NCI-H1930 (cell line): ENCODE results near the gene TPD52L1.

Experiments
- DNase-seq, 2 experiments: peaks; one replicate each; lab custom pipeline; 2025; lab: John Stamatoyannopoulos, UW

Gene TPD52L1

DNA sequence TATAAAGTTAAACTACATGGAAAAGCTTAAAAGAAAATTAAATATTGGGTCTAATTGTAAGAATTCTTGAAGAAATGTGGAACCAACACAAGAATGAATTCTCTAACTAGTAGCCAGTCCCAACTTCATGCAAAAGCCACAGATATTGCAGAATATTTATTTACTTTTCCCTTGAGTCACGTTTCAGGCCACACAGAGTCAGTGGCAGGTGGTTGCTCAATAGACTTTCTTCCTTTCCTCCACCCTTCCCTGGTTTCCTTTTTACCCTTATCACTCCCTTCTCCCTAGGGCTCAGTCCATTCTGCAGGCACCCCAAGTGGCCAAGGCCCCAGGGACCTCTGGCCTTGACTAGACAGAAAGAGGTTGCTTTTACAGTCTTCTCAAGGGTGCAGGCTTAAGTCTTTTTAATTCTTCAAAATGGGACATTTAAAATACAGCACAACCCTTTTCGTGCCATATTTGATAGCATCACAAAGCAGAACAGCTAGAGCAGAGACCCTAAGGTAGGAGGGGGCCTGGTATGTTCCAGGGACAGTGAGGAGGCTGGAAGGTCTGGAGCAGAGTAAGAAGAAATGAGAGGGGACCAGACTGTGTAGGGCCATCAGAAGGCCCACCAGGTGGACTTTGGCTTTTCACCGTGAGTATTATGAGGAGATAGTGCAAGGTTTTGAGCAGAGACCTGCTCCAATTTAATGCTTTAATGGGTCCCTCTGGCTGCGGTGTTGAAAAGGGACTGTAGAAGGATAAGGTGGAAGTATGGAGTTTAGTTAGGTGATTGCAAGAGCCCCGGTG is 83.2 kb downstream of the TPD52L1 start:
- DNase-seq = no peak

DNA sequence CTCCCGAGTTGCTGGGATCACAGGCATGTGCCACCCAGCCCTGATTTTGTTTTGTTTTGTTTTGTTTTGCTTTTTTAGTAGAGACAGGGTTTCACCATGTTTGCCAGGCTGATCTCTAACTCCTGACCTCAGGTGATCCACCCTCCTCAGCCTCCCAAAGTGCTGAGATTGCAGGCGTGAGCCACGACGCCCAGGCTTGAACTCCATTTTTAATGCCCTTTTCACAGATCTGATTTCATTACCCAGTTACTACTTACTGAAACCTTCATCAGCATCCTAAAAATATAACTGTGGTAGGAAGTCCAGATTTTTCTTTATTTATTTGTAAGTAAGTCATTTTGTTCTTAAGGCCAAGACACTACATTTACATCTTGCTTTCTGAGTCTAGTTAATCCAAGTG is 84.2 kb downstream of the TPD52L1 start:
- no peak for DNase-seq

DNA sequence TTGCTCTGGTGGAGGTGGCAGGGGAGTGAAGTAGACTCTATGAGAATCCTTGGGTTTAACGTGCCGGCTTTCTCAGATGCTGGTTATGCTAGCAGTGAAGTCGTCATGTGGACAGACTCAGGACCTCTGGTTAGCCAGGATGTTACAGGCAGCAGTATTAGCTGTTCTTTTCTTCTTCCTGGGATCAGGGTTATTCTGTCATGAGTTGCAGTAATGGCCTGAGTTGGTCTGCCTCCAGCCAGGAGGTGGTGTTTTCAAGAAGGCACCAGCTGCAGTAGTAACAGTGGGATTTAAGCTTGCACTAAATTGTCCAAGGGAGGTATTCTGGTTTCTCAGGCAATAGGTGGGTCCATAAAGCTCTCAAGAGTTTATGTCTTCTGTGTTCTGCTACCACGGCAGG is 91.5 kb downstream of the TPD52L1 start:
- no peak for DNase-seq

DNA sequence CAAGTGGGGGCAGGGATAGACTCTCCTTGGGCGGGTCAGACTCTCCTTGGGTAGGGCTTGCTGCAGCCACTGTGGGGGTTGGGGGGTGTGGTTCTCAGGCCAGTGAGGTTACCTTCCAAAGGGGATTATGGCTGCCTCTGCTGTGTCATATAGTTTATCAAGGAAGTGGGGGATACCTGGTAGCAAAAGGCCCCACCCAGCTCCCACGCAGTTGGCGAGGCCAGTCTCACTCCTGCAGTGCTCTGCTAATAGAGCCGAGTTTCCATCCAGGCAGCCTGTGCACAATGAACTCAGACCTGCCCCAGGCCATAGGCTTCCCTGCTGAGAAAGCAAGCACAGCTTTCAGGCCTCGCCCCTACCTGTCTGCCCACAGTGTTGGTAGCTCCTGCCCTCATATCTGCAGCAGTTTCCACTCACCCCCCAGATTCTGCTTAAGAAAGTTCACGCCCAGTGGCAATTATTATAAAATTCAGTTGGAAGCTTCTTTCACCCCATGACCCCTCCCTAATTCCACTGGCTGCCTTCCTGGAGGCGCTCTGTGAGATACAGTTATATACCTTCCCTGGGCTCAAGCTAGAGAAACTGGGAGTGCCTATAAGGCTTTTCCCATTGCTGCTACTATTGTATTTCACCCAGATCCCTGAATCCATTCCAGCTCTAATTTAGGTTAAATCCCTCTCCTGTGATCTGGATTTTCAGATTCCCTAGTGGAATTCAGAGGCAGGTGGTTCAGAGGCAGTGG is 92.1 kb downstream of the TPD52L1 start:
- DNase-seq = no peak

DNA sequence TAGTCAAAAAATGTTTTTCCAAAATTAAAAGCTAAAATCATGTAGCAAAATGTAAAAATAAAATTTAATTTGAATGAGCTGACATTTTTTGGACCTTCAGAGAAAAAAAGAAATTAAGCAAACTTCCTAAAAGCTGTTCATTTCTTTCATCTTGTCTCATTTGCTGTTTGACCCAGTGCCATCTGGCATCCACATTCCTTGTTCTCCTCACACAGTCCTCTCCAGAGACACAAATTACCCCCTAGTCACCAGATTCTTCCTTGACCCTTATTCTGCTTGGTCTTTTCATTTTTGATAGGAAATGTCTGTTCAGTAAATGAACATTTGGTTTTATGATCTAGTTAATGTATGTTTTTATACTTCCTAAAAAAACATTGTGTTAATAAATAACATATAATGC is 93.0 kb downstream of the TPD52L1 start:
- DNase-seq = no peak

DNA sequence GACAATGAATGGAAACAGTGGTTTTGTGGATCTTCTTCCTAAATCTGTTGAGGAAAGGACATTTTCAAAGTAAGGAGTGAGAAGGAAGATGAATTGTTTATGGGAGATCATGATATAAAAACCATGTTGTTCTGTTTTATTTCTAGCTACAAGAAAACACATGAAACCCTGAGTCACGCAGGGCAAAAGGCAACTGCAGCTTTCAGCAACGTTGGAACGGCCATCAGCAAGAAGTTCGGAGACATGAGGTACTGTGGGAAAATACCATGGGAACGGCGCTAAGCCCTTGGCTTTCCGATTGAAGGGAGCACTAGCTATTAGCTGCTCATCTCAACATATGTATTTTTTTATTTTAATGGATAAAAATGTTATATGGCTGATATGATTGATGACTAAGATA is 94.6 kb downstream of the TPD52L1 start:
- DNase-seq = no peak

DNA sequence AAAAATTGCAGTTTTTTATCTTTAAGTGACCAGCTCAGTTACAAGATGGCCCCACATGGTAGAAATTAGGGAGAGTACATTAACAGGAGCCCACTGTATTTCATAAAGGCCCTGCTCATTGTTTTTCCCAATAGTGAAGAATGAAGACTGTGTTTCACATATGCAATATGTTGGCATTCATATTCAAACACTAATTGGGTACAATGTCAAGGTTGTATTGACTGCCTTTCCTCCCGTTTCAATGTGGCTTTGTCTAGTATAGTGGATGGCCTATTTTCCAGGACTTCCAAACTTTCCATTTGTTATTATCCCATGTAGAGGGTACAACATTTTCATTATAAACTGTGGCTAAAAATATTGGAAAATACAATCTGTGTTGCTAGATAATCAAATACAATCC is 96.9 kb downstream of the TPD52L1 start:
- no peak for DNase-seq

DNA sequence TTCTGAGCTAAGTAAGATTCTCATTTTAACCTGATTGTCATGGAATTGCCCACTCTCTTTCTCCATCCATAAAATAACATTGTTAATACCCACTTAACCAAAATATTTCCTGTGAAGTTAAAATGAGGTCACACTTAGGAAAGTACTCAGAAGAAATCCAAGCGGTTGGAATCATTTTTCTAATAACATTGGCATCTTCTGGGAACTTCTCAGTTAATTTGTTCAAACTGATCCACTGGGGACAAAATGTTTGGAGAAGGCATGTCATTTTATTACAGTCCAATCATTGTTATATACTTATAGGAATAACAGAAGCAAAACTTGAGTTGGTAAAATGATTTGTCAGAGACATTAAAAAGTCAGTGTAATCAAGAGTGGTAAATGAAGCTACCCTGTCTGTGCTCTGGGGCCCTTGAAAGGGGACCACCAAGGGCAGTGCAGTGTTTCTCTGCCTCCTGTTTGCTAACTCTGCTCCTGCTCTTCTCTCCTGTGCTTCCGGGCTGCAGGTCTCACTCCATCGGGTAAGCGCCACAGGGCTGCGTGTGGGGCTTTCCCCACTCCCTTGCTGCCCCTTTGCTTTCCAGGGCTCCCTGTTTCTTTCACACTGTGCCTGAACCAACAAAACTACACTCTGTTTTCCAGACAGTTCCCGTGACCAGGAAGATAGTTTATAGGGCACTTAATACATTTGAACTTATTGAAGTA is 98.1 kb downstream of the TPD52L1 start:
- no peak for DNase-seq

DNA sequence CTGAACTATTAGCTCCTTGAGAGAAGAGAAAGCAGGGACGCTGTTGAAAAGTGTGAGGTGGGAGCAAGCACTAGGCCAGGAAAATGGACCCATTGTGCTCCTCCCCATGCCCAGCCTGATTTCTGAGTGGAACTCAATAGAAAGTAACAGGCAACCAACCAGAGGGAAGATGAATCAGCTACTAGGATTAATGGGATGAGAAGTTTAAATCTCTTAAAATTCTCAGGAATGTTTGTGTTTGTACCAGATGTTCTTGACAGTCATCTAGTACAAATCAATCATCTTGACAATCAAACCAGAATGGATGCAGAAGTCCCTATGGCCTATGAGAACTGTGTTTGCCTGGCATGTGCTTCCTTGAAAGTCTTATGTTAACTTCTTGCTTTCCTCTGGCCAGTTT is 99.3 kb downstream of the TPD52L1 start:
- no peak for DNase-seq

DNA sequence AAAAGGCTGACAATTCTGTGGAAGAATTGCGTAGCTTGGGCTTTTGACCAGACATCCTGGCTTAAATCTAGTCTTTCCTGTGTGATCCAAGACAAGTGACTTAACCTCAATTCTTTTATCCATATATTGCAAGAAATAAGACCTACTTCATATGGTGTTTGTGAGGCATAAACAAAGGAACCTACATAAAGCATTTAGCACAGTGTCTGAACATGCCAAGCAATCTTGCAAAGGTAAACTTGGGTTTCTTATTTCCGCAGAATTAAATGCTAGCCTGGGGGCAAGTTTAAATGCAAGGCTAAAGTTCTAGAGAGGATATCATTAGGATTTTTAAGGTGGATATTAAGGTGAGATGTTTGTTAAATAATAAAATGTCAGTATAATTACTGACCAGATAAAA is 100.3 kb downstream of the TPD52L1 start:
- no peak for DNase-seq

DNA sequence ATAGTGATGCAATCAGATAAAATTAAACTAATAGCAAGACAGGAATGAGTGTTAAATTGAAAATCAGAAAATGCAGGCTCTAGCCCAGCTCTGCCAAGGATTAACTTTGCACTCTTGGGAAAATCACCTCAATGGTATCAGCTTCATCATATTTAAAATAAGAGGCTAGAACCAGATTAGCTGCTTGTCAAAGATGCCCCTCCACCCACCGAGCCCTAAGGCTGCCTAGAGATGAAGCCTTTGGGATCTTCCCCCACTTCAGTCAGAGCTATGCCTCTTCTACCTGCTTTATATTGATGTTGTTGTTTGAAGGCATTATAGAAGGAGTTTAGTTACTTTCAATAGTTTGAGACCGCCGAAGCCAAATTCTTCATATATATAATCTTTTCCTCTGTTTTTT is 100.7 kb downstream of the TPD52L1 start:
- DNase-seq = no peak

DNA sequence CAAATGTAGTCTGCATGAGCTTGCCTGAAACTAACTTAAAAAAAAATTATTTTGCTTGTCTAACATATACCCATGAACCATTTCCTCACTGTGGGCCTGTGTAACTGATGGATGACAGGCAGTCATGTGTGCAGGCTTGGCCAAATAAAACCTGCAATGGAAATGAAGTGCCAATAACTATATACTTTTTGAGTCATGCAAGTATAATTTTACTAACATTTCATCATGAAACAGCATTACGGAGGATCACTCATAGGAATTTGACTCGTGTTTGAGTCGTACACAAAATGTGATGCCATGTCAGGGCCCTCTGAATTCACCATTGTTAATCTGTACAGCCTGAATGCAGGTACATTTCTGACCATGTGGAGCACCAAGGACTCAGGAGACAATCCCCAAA is 101.6 kb downstream of the TPD52L1 start:
- DNase-seq = no peak

DNA sequence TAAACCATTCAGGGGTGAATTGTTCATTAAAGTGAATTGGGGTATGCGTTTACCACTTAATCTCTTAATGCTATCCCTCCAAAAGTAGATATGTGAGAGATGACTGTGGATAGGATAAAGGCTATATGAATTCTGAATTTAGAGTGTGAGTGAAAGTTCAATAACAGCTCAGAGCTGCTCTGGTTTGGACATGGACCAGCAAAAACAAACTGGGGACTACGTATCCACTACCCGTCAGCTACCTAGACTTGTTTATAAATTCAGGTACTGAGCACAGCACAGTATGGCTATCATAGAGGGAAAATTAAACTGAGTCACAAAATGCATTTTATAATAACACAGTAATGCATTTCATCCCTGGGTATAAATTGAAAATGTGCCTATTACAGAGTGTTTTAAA is 103.8 kb downstream of the TPD52L1 start:
- no peak for DNase-seq

DNA sequence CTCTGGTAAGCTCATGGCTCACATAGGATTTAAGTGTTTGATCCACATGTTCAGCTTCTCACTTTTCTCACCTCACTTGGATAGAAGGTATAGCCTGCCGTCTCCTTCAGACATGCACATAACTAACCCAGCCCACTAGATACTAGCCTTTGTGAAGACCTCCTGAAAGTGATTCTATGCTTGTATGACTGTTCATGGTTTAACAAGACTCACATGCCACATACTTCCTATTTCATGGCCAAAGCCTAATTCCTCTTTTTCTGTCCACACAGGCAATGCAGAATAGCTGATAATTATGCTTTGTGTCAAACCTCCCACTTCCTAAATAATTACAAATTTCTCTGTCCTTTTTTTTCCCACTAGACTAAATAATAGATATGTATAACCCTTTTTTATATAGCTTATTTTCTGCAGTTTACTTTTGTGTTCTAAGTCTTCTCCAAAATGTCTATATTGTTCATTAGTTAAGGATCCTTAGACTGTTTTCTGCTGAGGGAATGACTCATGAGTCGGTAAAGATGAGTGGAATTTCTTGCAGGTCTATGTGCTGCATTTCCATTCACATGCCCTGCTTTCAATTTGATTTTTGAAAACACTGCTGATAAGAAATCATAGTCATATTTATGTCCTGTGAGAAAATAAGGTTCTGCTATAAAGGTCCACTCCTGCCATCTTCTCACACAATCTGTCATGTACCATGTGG is 105.2 kb downstream of the TPD52L1 start:
- no peak for DNase-seq

DNA sequence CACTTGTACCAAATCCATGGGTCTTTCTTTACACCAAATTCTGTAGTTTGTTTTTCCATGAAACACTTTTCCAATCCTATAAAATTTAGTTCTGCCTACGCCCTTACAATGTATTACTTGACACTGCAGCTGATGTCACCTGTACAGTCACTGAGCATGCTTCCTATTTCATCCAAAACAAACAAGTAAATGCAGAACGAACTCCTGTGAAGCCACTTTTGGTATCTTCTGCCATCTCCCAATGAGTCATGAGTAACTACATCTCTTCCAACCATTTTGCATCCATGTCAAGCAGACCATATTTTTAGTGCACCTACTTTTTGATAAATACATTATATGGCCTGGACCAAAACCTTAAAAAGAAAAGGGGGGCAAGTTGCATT is 105.8 kb downstream of the TPD52L1 start:
- no peak for DNase-seq

DNA sequence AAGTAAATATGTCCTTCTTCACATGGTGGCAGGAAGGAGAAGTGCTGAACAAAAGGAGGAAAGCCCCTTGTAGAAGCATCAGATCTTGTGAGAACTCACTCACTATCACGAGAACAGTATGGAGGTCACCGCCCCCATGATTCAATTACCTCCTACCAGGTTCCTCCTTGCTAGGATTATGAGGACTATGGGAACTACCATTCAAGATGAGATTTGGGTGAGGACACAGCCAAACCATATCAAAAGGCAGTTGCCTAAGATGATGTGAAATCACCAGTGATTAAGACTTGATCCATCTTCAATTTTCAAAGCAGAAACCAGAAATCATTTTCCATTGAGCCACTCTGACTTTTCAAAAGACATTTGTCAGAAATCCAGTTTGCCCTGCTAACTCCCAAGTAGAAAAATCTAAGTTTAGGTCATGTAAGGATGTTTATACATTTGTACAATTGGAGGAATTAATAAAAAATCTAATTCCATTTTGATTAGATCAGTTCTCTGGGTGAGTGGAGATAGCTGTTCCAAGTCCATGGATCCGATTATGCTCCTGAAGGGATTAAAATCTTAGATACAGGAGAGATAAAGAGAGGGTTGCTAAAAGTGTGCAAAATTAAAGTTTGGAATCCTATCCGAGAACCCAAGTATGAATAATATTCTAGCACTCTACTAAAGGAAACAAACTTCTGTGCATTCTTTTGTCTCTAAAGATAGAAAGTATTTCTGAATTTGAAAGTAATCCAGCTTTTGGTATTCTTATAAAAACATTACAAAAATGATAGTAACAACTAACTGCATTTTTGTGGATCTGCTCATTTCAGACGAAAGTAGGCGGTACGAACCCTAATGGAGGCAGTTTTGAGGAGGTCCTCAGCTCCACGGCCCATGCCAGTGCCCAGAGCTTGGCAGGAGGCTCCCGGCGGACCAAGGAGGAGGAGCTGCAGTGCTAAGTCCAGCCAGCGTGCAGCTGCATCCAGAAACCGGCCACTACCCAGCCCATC is 108.7 kb downstream of the TPD52L1 start:
- no peak for DNase-seq

DNA sequence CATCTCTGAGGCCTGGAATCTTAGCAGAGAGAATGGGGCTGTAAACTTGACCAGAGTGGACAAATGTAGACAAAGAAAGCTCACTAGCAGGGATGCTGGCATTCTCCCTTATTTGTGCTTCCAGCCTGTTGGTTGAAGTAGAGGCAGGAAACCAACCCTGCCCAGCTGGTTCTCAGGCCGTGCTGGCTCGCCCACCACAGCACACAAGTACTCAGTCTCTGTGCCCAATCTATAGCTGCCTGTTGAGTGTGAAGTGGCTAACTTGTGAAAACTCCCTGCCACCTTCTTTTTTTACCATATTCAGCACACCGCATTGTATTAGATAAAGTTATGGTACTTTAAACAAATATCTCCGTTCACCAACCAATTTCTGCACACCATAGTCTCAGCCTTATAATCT is 110.9 kb downstream of the TPD52L1 start:
- DNase-seq = no peak

DNA sequence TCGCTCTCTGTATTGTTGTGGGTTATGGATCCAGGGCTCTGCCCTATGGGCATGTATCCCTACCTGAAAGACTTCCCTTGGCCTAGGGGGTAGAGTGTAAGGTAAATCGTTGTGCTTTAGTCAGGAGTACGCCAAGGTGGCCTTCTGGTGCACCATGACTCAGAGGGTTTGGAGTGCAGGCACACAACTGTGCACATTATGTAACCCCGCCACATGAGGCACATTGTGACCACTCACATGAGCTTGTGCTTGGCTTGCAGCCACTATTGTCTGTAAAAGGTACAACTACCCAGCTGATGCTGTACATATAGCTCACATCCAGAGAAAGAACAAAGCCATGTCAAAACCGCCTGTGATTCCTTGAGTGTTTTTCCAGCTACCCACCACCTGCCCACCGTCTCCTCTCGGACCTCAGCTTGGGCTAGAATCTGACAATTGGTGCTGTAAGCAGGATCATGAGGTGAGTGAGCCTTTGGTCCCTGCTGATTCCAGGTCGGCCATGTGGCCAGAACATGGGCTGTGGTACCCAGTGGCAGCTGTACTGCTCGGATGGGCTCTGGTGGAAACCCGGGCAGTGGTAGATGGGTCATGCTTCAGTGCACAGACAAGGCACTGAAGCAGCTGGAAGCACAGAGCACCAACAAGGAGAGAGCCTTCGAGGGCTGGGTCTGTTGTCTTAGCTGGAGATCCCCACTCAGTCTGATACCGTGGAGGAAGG is 114.4 kb downstream of the TPD52L1 start:
- DNase-seq = no peak

DNA sequence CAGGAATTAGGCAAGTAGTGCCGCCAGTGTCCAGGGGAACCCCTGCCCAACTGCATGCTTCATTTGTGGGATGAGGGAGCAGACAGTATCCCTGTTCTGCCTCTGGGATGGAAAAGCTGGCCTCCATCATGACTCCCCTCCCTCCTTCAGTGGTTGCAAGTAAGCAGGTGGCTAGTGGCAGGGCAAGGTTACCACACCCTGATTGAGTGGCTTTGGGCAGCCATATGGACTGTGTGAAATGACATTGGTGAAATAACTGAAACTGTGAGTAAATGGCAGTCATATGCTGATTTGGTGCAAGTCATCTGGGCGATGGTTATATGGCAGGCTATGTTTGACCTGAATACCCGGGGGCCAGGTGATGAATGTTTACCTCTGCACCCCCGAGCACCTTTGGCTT is 115.2 kb downstream of the TPD52L1 start:
- no peak for DNase-seq

DNA sequence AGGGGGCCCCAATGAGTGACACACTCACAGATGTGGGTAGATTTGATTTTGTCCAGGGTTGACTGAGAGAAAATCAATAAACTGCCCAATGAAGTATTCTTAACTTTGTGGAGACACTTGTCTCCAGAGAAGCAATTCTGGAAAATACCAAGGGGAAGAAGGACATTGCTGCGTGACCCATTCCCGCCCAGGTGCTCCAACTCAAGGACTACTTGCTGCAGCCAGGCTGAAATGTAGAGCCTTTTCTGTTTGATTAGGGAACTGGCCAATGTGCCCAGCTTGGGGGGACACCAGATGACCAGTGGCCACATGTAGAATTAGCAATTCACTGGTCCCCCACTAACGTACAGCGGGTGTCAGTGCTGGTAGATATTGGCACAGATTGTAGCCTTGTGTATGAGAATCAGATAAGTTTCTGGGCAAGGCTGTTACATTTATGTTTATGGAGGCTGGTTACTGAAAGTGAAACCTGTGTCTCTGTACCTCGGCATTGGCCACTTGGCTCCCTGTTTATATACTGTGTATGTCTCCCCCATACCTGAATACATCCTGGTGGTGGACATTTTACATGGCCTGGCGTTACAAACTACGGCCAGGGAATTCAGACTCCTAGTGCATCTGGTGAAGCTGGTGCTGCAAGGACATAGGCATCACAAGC is 115.9 kb downstream of the TPD52L1 start:
- DNase-seq = no peak
